Breast epithelium (tissue), 4 donors: ENCODE data around the gene FAM234A. TPM values are rescaled to one million over a fixed set of nuclear protein-coding genes. Genes with fewer than 3 reads are reported as not detected.
"Not testable (repeated sequence)": the region's sequence is repeated elsewhere in the genome, so short reads cannot be mapped to it uniquely, and the experiment has no call there.

ENCODE experiments used
- DNase-seq, 2 donors: peaks; one replicate each; pipeline ENCODE4 v3.0.0-alpha.2; 2019; ENCODE audit warnings: low spot score in 2 of 2
- H3K27ac ChIP-seq, 2 donors: fragments of 200-600 bp; sonication (generic) in 1 of 2; one replicate each; pipeline ENCODE4 v1.5.1; 2016 to 2019; ENCODE audit warnings: mild to moderate bottlenecking in 1 of 2
- H3K27me3 ChIP-seq, 2 donors: fragments of 200-600 bp; sonication (generic) in 1 of 2; one replicate each; pipeline versions ENCODE4 v1.5.1 to v1.6.0; 2017 to 2019; ENCODE audit warnings: control low read depth in 1 of 2, mild to moderate bottlenecking in 1 of 2
- H3K36me3 ChIP-seq: fragments of 200-600 bp; one replicate; pipeline ENCODE4 v1.5.1; 2019
- H3K4me1 ChIP-seq, 2 donors: fragments of 200-600 bp; sonication (generic); one replicate each; pipeline ENCODE4 v1.5.1; 2016 to 2019; ENCODE audit warnings: control low read depth in 1 of 2
- H3K4me3 ChIP-seq, 3 donors: fragments of 200-600 bp; sonication (generic); 1 replicate in 2 of 3; 2 replicates in 1 of 3; pipeline ENCODE4 v1.5.1; 2016 to 2019; ENCODE audit warnings: mild to moderate bottlenecking in 3 of 3, moderate library complexity in 2 of 3
- H3K9me3 ChIP-seq, 2 donors: fragments of 200-600 bp; sonication (generic) in 1 of 2; one replicate each; pipeline ENCODE4 v1.5.1; 2016 to 2019; ENCODE audit warnings: control low read depth in 1 of 2
- CTCF ChIP-seq, 3 donors: fragments of 450-650 bp; IDR thresholded peaks; one replicate each; pipeline ENCODE4 v1.5.1; 2016 to 2017; ENCODE audit warnings: antibody characterized with exemption in 3 of 3, mild to moderate bottlenecking in 3 of 3, moderate library complexity in 3 of 3
- POLR2A ChIP-seq: fragments of 450-650 bp; IDR thresholded peaks from one replicate; pipeline ENCODE4 v1.6.1; 2016; ENCODE audit warnings: antibody characterized with exemption, mild to moderate bottlenecking, moderate library complexity
- POLR2AphosphoS5 ChIP-seq, 3 donors: sonication (generic); formaldehyde crosslinking; IDR thresholded peaks; one replicate each; pipeline ENCODE4 v1.6.1; 2017; ENCODE audit warnings: antibody characterized with exemption in 3 of 3
- intact Hi-C: fragments of 100-400 bp; cut with DNase I; formaldehyde crosslinking; loops from one replicate; pipeline ENCODE4 v1.15.1; 2023; ENCODE audit warnings: low total_unique reads
- total RNA-seq, 3 donors: library from RNA; depleted of rRNA; stranded (reverse); fragments of >200 nt; gene quantifications; one replicate each; pipeline ENCODE4 v1.1.0, GENCODE V29; 2016

Gene FAM234A
- total RNA-seq, 3 donors from 2014 or later, result 40.6 to 69.3 (median 44.1) TPM

GRCh38 chr16:228151-228851, 6.3 kb upstream of the FAM234A start:
- peak overlapping the region; percentile 95 to 99 for H3K27ac ChIP-seq
- peak overlapping the region; percentile 69 to 99 (median 90) for H3K4me3 ChIP-seq
- TF ChIP-seq POLR2AphosphoS5 (IDR thresholded peaks at IDR 0.05), result no peak
- no peak for TF ChIP-seq POLR2A
- TF ChIP-seq CTCF (IDR thresholded peaks at IDR 0.05), result no peak
- H3K36me3 ChIP-seq, result no peaks in the 10 kb centered on the region
- intact Hi-C loops, result no loop called here
- peaks cover 0 to 12% of the 10 kb centered on the region in 2 donors for H3K4me1 ChIP-seq
- H3K27me3 ChIP-seq, result no peaks in the 10 kb centered on the region
- no peak for DNase-seq
- H3K9me3 ChIP-seq, result no peaks in the 10 kb centered on the region

GRCh38 chr16:228852-229730, 5.5 kb upstream of the FAM234A start, which contains the start of gene LUC7L:
TSS of gene LUC7L (minus strand) at chr16:229449. CDS start at chr16:229339, 110 bp downstream.
- peak within 1 kb of the TSS; percentile 69 to 99 (median 90) for H3K4me3 ChIP-seq
- peaks cover 0 to 12% of the 10 kb centered on the region in 2 donors for H3K4me1 ChIP-seq
- H3K9me3 ChIP-seq, result no peaks in the 10 kb centered on the region
- intact Hi-C loops, result no loop called here
- peak; percentile 69 to 87 for DNase-seq
- H3K27me3 ChIP-seq, result no peaks in the 10 kb centered on the region
- no peaks in the 10 kb centered on the region for H3K36me3 ChIP-seq
- TF ChIP-seq POLR2AphosphoS5 (IDR thresholded peaks at IDR 0.05) (peak; percentile 98 to 99 (median 99)), POLR2A (peak; percentile 89), CTCF (IDR thresholded peaks at IDR 0.05) (peak in 1 of 3 donors; percentile 12)
- H3K27ac ChIP-seq, result peak within 1 kb of the TSS; percentile 95 to 99

DNA sequence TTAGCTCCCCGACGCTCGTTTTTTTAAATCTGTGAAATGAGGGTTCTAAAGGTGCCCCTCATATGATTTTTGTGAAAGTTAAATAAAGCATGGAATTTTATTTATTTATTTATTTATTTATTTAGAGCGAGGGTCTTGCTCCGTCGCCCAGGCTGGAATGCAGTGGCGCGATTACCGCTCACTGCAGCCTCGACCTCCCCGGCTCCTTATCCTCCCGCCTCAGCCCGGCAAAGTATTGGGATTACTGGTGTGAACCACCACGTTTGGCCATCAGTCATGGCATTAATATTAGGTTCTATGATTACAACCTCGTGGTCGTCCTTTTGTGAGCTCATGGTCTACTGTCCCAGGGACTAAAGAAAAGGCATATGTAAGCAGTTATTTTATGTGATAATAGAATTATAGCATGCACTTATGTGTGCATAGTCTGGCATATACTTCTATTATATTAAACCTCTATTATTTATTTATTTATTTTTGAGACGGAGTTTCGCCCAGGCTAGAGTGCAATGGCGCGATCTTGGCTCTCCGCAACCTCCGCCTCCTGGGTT, 4.8 kb upstream of the FAM234A start:
- peak overlapping the region; percentile 69 to 99 (median 90) for H3K4me3 ChIP-seq
- H3K36me3 ChIP-seq, result no peaks in the 10 kb centered on the region
- no peaks in the 10 kb centered on the region for H3K9me3 ChIP-seq
- no peak for TF ChIP-seq POLR2A
- TF ChIP-seq POLR2AphosphoS5 (IDR thresholded peaks at IDR 0.05), result no peak
- TF ChIP-seq CTCF (IDR thresholded peaks at IDR 0.05), result no peak
- peak overlapping the region; percentile 95 to 99 for H3K27ac ChIP-seq
- intact Hi-C loops, result loop anchor here (10.0 kb wide), 1 partner anchor 125 kb away; the partner anchor contains the start of gene AXIN1
- peaks cover 0 to 12% of the 10 kb centered on the region in 2 donors for H3K4me1 ChIP-seq
- no peak for DNase-seq
- no peaks in the 10 kb centered on the region for H3K27me3 ChIP-seq

- not testable (repeated sequence) for DNase-seq, H3K9me3 ChIP-seq, H3K27ac ChIP-seq, H3K36me3 ChIP-seq, H3K4me3 ChIP-seq, H3K27me3 ChIP-seq
- peaks cover 0 to 12% of the 10 kb centered on the region in 2 donors for H3K4me1 ChIP-seq
- intact Hi-C loops, result loop anchor here (10.0 kb wide), 1 partner anchor 124 kb away; the partner anchor contains the start of gene AXIN1
Measured at GRCh38 chr16:230351-230750, 4.3 kb upstream of the FAM234A start.

DNA sequence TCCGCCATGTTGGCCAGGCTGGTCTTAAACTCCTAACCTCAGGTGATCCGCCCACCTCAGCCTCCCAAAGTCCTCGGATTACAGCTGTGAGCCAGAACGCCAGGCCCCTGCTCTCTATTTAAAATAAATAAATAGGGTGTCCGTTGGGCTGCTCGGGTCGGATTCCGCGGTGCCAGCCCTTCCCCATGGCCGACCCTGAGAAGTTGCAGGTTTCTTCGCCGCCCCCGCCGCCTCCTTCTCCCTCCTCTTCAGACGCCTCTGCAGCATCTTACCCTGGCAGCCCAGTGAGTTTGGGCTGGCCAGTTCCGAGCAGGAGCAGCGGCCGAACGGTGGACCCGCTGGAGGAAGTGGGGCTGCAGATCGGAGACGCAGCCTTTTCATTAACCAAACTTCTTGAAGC, 3.7 kb upstream of the FAM234A start:
- peaks cover 0 to 12% of the 10 kb centered on the region in 2 donors for H3K4me1 ChIP-seq
- no peaks in the 10 kb centered on the region for H3K9me3 ChIP-seq
- intact Hi-C loops, result loop anchor here (10.0 kb wide), 1 partner anchor 124 kb away; the partner anchor contains the start of gene AXIN1
- TF ChIP-seq POLR2AphosphoS5 (IDR thresholded peaks at IDR 0.05) (no peak), POLR2A (no peak), CTCF (IDR thresholded peaks at IDR 0.05) (no peak)
- no peak for DNase-seq
- H3K4me3 ChIP-seq, result no peak overlapping the region
- no peaks in the 10 kb centered on the region for H3K36me3 ChIP-seq
- H3K27ac ChIP-seq, result no peak overlapping the region
- no peaks in the 10 kb centered on the region for H3K27me3 ChIP-seq
